Common myeloid progenitor, CD34-positive (primary cell): ENCODE results near the gene CD164L2. TPM values are rescaled to one million over a fixed set of nuclear protein-coding genes. Genes with fewer than 3 reads are reported as not detected.
"Not testable (repeated sequence)": the region's sequence is repeated elsewhere in the genome, so short reads cannot be mapped to it uniquely, and the experiment has no call there.

Experiments
- CTCF ChIA-PET: fragments of 350-600 bp; sonication (Branson Sonifier 250); formaldehyde crosslinking; loops from one replicate; lab custom pipeline; 2021; ENCODE audit warnings: antibody characterized with exemption; lab: Charles Lee
- POLR2A ChIA-PET: fragments of 350-600 bp; sonication (Branson Sonifier 250); formaldehyde crosslinking; loops from one replicate; lab custom pipeline; 2021; ENCODE audit warnings: antibody characterized with exemption; lab: Charles Lee
- DNase-seq, 3 donors: peaks; one replicate each; pipeline versions ENCODE4 v3.0.0 to v3.0.0-alpha.2; 2013
- H3K27ac ChIP-seq, 2 experiments: 1 replicate in 1 of 2; 2 replicates in 1 of 2; pipeline ENCODE4 v1.7.0; 2013; ENCODE audit warnings: inconsistent platforms in 2 of 2, low read length in 2 of 2, mild to moderate bottlenecking in 2 of 2, low read depth in 1 of 2, moderate library complexity in 1 of 2; ENCODE audit not compliant: severe bottlenecking in 2 of 2, insufficient read depth in 1 of 2, poor library complexity in 1 of 2
- H3K27me3 ChIP-seq, 5 experiments: replicated peaks in 2 of 5; 1 replicate in 3 of 5; 2 replicates in 2 of 5; pipeline versions ENCODE4 v1.6.1 to v1.7.0; 2013; ENCODE audit warnings: low read length in 4 of 5, mild to moderate bottlenecking in 2 of 5, moderate library complexity in 2 of 5, inconsistent platforms in 1 of 5; ENCODE audit not compliant: insufficient read depth in 5 of 5, control insufficient read depth in 4 of 5
- H3K36me3 ChIP-seq, 4 experiments: 1 replicate in 2 of 4; 2 replicates in 2 of 4; pipeline versions ENCODE4 v1.6.1 to v1.7.0; 2013; ENCODE audit warnings: low read length in 3 of 4, control low read depth in 1 of 4, mild to moderate bottlenecking in 1 of 4; ENCODE audit not compliant: control insufficient read depth in 4 of 4, insufficient read depth in 4 of 4
- H3K4me1 ChIP-seq, 4 experiments: 1 replicate in 3 of 4; 2 replicates in 1 of 4; pipeline versions ENCODE4 v1.6.1 to v1.7.1; 2013; ENCODE audit warnings: low read length in 3 of 4, mild to moderate bottlenecking in 3 of 4, control low read depth in 1 of 4, inconsistent platforms in 1 of 4, moderate library complexity in 1 of 4; ENCODE audit not compliant: control insufficient read depth in 4 of 4, insufficient read depth in 4 of 4; ENCODE audit errors: control extremely low read depth in 1 of 4
- H3K4me3 ChIP-seq, 7 experiments: 1 replicate in 4 of 7; 2 replicates in 3 of 7; pipeline versions ENCODE4 v1.5.1 to v1.7.0; 2013; ENCODE audit warnings: mild to moderate bottlenecking in 7 of 7, low read length in 6 of 7, moderate library complexity in 6 of 7, inconsistent platforms in 2 of 7, low read depth in 2 of 7, control low read depth in 1 of 7; ENCODE audit not compliant: insufficient read depth in 4 of 7, control insufficient read depth in 1 of 7; ENCODE audit errors: extremely low read depth in 1 of 7
- H3K9me3 ChIP-seq, 5 experiments: 1 replicate in 4 of 5; 2 replicates in 1 of 5; pipeline versions ENCODE4 v1.6.1 to v1.7.1; 2013; ENCODE audit warnings: low read length in 4 of 5, mild to moderate bottlenecking in 2 of 5, inconsistent platforms in 1 of 5, low read depth in 1 of 5, moderate library complexity in 1 of 5; ENCODE audit not compliant: control insufficient read depth in 4 of 5, insufficient read depth in 2 of 5; ENCODE audit errors: control extremely low read depth in 1 of 5
- WGBS: methylation state at CpG from one replicate; pipeline ENCODE4 v1.1.5; 2013; ENCODE audit not compliant: insufficient coverage; 5-methylcytosine and 5-hydroxymethylcytosine counted together
- polyA plus RNA-seq: library from polyadenylated mRNA; unstranded; fragments of 120-200 nt; gene quantifications from one replicate; pipeline ENCODE4 v1.2.1, GENCODE V29; 2013

The CD164L2 gene
- not detected for polyA plus RNA-seq

- ChIA-PET POLR2A (no interaction called here), CTCF (interaction anchor here (0.9 to 10.9 kb wide), 7 partner anchors 13 to 125 kb away, joined by 3 to 166 read pairs (median 8); partner anchors contain the start of gene MAP3K6)
- Histone ChIP-seq H3K36me3 (no peaks in the 10 kb centered on the region), H3K9me3 (no peaks in the 10 kb centered on the region), H3K4me1 (peaks cover 0 to 7% (median 5%) of the 10 kb centered on the region in 4 experiments), H3K27me3 (peaks cover 0 to 4% (median 0%) of the 10 kb centered on the region in 5 experiments), H3K27ac (no peak within 1 kb of the TSS), H3K4me3 (no peak within 1 kb of the TSS)
- peak in 1 of 3 donors; percentile 40 for DNase-seq
- WGBS = 29% methylated on average over 23 of the region's 43 CpGs
Measured at GRCh38 chr1:27383039-27383605, at the start of gene CD164L2. CD164L2 (minus strand) TSS chr1:27383333; CDS start chr1:27383239, 94 bp downstream.

GRCh38 chr1:27432725-27433124 is 49.6 kb upstream of the CD164L2 start:
- Histone ChIP-seq H3K4me1 (peaks cover 66 to 98% (median 92%) of the 10 kb centered on the region in 4 experiments), H3K27ac (peak overlapping the region; percentile 13 to 79)
- H3K36me3 ChIP-seq, H3K9me3 ChIP-seq, H3K27me3 ChIP-seq, DNase-seq, POLR2A ChIA-PET, H3K4me3 ChIP-seq: not testable (repeated sequence)
- WGBS = no CpG with 5 or more reads among the region's 1 CpG
- CTCF ChIA-PET = interaction anchor here (0.7 to 1.3 kb wide), 2 partner anchors 8 to 11 kb away, joined by 3 read pairs; no protein-coding TSS in a partner anchor

GRCh38 chr1:27431601-27431940 is 48.4 kb upstream of the CD164L2 start:
- Histone ChIP-seq H3K9me3 (no peaks in the 10 kb centered on the region), H3K27ac (peak overlapping the region; percentile 29 to 79), H3K36me3 (peaks cover 0 to 12% (median 0%) of the 10 kb centered on the region in 4 experiments), H3K4me3 (peak overlapping the region in 4 of 7 experiments; percentile 3 to 59 (median 41)), H3K4me1 (peaks cover 70 to 98% (median 97%) of the 10 kb centered on the region in 4 experiments), H3K27me3 (no peaks in the 10 kb centered on the region)
- ChIA-PET POLR2A (no interaction called here), CTCF (interaction anchor here (1.0 to 9.8 kb wide), 4 partner anchors 16 to 129 kb away, joined by 3 to 119 read pairs (median 5); no protein-coding TSS in a partner anchor)
- peak in 2 of 3 donors; percentile 51 to 53 for DNase-seq
- WGBS = no CpG with 5 or more reads among the region's 2 CpGs

GRCh38 chr1:27430903-27431600 is 47.9 kb upstream of the CD164L2 start:
- no CpG with 5 or more reads among the region's 1 CpG for WGBS
- Histone ChIP-seq H3K27ac (peak overlapping the region; percentile 29 to 79), H3K4me3 (peak overlapping the region in 6 of 7 experiments; percentile 22 to 59 (median 32)), H3K36me3 (peaks cover 0 to 16% (median 0%) of the 10 kb centered on the region in 4 experiments), H3K27me3 (no peaks in the 10 kb centered on the region), H3K4me1 (peaks cover 67 to 98% (median 97%) of the 10 kb centered on the region in 4 experiments), H3K9me3 (no peaks in the 10 kb centered on the region)
- CTCF ChIA-PET = interaction anchor here (1.0 to 9.8 kb wide), 10 partner anchors 8 to 138 kb away, joined by 3 to 119 read pairs (median 3); no protein-coding TSS in a partner anchor
- DNase-seq = peak; percentile 36 to 87 (median 76)
- POLR2A ChIA-PET = interaction anchor here (0.6 to 0.7 kb wide), 3 partner anchors 13 to 96 kb away, joined by 3 read pairs; no protein-coding TSS in a partner anchor

- no peaks in the 10 kb centered on the region for H3K9me3 ChIP-seq
- peaks cover 53 to 93% (median 90%) of the 10 kb centered on the region in 4 experiments for H3K4me1 ChIP-seq
- CTCF ChIA-PET = interaction anchor here (0.9 to 9.8 kb wide), 8 partner anchors 10 to 234 kb away, joined by 3 to 119 read pairs (median 4); no protein-coding TSS in a partner anchor
- H3K27ac ChIP-seq = peak overlapping the region; percentile 71 to 79
- H3K4me3 ChIP-seq = peak overlapping the region in 6 of 7 experiments; percentile 16 to 68 (median 26)
- 38% methylated on average over 1 of the region's 2 CpGs for WGBS
- no peaks in the 10 kb centered on the region for H3K27me3 ChIP-seq
- DNase-seq = no peak
- peaks cover 0 to 22% (median 5%) of the 10 kb centered on the region in 4 experiments for H3K36me3 ChIP-seq
- POLR2A ChIA-PET = interaction anchor here (0.6 to 1.8 kb wide), 4 partner anchors 10 to 204 kb away, joined by 3 to 6 read pairs (median 4); no protein-coding TSS in a partner anchor
Measured at GRCh38 chr1:27429029-27429425, 45.9 kb upstream of the CD164L2 start.

GRCh38 chr1:27428316-27429028 is 45.3 kb upstream of the CD164L2 start:
- CTCF ChIA-PET = interaction anchor here (0.9 to 9.8 kb wide), 14 partner anchors 11 to 234 kb away, joined by 3 to 119 read pairs (median 4); no protein-coding TSS in a partner anchor
- peak; percentile 80 to 93 (median 92) for DNase-seq
- WGBS = 0% methylated on average over 10 of the region's 17 CpGs
- Histone ChIP-seq H3K27me3 (no peaks in the 10 kb centered on the region), H3K4me3 (peak overlapping the region; percentile 16 to 68 (median 32)), H3K27ac (peak overlapping the region; percentile 71 to 79), H3K4me1 (peaks cover 48 to 93% (median 88%) of the 10 kb centered on the region in 4 experiments), H3K9me3 (no peaks in the 10 kb centered on the region), H3K36me3 (peaks cover 0 to 22% (median 6%) of the 10 kb centered on the region in 4 experiments)
- POLR2A ChIA-PET = interaction anchor here (0.6 to 1.8 kb wide), 4 partner anchors 10 to 205 kb away, joined by 3 to 6 read pairs (median 4); no protein-coding TSS in a partner anchor
